Body of pancreas (tissue), 4 donors: ENCODE results near the gene SLX4IP.

Experiments
- POLR2A ChIP-seq, 3 donors: fragments of 450-650 bp; IDR thresholded peaks; one replicate each; pipeline ENCODE4 v1.6.1; 2016; ENCODE audit warnings: antibody characterized with exemption in 3 of 3, mild to moderate bottlenecking in 2 of 3
- TF ChIP-seq, protein P1 (sequence below), 7 experiments: fragments of 450-650 bp in 4 of 7; fragments of 200-600 bp in 3 of 7; sonication (generic) in 3 of 7; IDR thresholded peaks; one replicate each; pipeline ENCODE4 v1.5.1; 2016 to 2019; ENCODE audit warnings: antibody characterized with exemption in 7 of 7

DNA sequence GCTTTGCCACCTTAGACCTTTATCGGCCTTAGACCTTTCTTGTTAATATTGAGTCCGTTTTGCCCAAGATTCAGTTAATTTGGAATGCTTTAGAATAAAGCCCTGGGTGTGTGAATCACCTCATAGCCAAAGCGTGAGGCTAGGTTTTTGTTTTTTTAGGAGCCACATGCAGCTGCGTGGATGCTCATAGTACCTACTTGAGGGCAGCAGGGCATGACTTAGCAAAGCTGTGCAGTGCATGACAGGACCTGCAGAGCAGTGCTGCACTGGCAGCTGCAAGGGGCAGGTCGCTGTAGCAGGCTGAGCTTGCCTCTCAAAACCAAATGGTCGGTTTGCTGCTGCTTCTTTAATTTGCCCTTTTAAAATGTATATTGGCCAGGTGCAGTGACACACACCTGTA, 122.6 kb downstream of the SLX4IP start:
- TF ChIP-seq, protein P1, sequence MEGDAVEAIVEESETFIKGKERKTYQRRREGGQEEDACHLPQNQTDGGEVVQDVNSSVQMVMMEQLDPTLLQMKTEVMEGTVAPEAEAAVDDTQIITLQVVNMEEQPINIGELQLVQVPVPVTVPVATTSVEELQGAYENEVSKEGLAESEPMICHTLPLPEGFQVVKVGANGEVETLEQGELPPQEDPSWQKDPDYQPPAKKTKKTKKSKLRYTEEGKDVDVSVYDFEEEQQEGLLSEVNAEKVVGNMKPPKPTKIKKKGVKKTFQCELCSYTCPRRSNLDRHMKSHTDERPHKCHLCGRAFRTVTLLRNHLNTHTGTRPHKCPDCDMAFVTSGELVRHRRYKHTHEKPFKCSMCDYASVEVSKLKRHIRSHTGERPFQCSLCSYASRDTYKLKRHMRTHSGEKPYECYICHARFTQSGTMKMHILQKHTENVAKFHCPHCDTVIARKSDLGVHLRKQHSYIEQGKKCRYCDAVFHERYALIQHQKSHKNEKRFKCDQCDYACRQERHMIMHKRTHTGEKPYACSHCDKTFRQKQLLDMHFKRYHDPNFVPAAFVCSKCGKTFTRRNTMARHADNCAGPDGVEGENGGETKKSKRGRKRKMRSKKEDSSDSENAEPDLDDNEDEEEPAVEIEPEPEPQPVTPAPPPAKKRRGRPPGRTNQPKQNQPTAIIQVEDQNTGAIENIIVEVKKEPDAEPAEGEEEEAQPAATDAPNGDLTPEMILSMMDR (IDR thresholded peaks at IDR 0.05), result no peak
- no peak for TF ChIP-seq POLR2A (IDR thresholded peaks at IDR 0.05)
